GM13976 (cell line): Measurements from ENCODE around the gene NCR3LG1.

Experiments
- DNase-seq: peaks from one replicate; pipeline ENCODE4 v3.0.0; 2012; ENCODE audit warnings: low spot score
- in situ Hi-C: fragments of 300-500 bp; cut with MboI; formaldehyde crosslinking; loops from one replicate; pipeline ENCODE4 v1.12.0; 2022; ENCODE audit warnings: low sequenced_read_pairs, mixed read lengths, inconsistent platforms; ENCODE audit not compliant: unreplicated experiment
- TF ChIP-seq, protein P1 (sequence below): IDR thresholded peaks from 2 replicates; pipeline ENCODE4 v1.5.1; 2012; ENCODE audit warnings: borderline replicate concordance, mild to moderate bottlenecking; ENCODE audit not compliant: insufficient read depth; ENCODE audit errors: extremely low read depth, missing control alignments, control extremely low read depth

Gene NCR3LG1

GRCh38 chr11:17350455-17351171 is 987 bp upstream of the NCR3LG1 start:
- in situ Hi-C loops = loop anchor here (25.0 kb wide), 1 partner anchor 113 kb away; no protein-coding TSS in a partner anchor
- DNase-seq = no peak
- TF ChIP-seq, protein P1, sequence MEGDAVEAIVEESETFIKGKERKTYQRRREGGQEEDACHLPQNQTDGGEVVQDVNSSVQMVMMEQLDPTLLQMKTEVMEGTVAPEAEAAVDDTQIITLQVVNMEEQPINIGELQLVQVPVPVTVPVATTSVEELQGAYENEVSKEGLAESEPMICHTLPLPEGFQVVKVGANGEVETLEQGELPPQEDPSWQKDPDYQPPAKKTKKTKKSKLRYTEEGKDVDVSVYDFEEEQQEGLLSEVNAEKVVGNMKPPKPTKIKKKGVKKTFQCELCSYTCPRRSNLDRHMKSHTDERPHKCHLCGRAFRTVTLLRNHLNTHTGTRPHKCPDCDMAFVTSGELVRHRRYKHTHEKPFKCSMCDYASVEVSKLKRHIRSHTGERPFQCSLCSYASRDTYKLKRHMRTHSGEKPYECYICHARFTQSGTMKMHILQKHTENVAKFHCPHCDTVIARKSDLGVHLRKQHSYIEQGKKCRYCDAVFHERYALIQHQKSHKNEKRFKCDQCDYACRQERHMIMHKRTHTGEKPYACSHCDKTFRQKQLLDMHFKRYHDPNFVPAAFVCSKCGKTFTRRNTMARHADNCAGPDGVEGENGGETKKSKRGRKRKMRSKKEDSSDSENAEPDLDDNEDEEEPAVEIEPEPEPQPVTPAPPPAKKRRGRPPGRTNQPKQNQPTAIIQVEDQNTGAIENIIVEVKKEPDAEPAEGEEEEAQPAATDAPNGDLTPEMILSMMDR = no peak

- in situ Hi-C loops = loop anchor here (25.0 kb wide), 1 partner anchor 114 kb away; no protein-coding TSS in a partner anchor
- TF ChIP-seq, protein P1 = no peak
- no peak for DNase-seq
Observed at GRCh38 chr11:17351172-17351509, 459 bp upstream of the NCR3LG1 start.

DNA sequence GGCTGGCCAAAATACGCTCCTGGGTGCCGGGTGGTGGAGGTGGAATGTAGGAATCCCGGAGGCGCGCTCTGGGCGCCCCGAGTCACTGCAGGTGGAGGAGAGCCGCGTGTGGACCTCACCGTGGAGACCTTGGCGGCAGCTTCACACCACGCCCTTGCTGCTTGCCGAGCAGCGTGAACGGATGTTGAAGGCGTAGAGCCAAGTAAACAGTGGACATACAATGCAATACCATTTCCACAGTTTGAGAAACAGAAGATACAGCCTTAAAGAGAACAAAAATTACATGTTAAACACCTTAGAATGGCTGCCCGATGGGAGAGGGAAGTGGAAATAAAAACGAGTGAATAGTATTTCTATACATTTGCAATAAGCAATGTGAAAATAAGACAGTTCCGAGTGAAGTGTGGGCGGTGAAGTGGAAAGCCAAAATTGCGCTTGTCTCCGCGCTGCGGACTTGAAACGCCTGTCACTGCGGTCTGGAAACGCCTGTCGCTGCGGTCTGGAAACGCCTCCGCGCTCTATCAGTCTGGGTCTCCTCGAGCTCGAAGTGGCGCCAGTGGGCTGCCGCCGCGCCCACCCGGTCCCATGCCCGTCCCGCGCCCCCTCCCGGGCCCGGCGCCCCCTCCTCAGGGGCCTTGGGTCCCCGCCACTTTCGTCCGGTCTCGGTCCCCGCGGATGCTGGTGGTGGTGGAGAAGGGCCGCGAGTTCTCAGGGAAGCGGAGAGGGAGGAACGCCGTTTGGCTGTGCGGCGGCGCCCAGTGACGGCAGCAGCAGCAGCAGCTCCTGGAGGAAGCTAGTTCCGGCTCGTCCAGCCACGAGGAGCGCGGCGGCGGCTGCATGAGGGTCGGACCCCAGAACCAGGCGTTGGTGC is 1.6 kb downstream of the NCR3LG1 start:
- in situ Hi-C loops = loop anchor here (25.0 kb wide), 1 partner anchor 116 kb away; no protein-coding TSS in a partner anchor
- TF ChIP-seq, protein P1 = no peak
- DNase-seq = peak; percentile 58

- in situ Hi-C loops = loop anchor here (25.0 kb wide), 1 partner anchor 117 kb away; no protein-coding TSS in a partner anchor
- DNase-seq = no peak
- TF ChIP-seq, protein P1 = no peak
Observed at GRCh38 chr11:17353821-17354600, 2.4 kb downstream of the NCR3LG1 start.

DNA sequence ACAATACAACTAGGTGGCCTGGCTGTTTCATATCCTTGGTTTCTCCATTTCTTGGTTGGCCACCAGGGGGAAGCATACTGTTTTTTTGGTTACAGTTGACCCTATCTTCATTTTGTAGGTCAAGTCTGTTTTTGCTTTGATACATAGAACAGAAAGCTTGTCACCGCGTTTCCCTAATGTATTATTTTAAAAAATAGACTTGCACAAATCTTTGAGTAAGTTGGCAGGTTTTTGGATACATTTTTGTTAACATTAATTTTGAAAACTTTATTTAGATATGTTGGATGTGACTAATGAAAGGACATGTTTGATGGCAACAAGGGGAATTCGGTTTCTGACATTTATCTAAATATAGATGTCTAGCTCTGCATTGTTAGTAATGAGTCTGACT is 3.0 kb downstream of the NCR3LG1 start:
- in situ Hi-C loops = loop anchor here (25.0 kb wide), 1 partner anchor 117 kb away; no protein-coding TSS in a partner anchor
- TF ChIP-seq, protein P1 = peak; percentile 50
- DNase-seq = peak; percentile 70

DNA sequence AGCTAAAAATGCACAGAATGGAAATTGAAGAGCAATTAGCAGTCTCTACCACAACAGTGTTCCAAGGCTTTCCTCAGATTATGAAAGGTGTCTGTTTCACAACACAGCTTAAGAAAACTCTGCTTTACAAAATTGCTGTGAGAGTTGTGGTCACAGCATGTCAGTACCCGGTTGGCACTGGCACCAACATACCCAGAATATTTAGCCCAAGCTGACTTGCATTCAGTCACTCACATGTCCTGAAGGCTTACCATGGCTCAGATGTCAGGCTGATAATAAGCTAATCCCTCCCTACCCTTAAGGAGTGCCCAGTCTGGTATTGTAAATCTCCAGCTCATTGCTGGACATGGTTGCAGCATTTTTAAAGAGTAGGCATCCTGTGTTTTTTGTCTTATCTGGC is 14.9 kb downstream of the NCR3LG1 start:
- TF ChIP-seq, protein P1 = no peak
- DNase-seq = no peak

More for the DNA sequence above, 14.9 kb downstream of the NCR3LG1 start:
- in situ Hi-C loops = loop anchor here (25.0 kb wide), 1 partner anchor 129 kb away; no protein-coding TSS in a partner anchor
